Epithelial cell of esophagus (primary cell): ENCODE results near the gene CKB.

Source experiments
- DNase-seq: peaks from one replicate; pipeline ENCODE4 v3.0.0; 2010; ENCODE audit warnings: low read depth
- H3K4me3 ChIP-seq: 2 replicates; pipeline ENCODE4 v1.5.1; 2011; ENCODE audit warnings: mild to moderate bottlenecking, low read length, control low read depth
- CTCF ChIP-seq: IDR thresholded peaks from 2 replicates; pipeline ENCODE4 v1.5.1; 2011; ENCODE audit warnings: low read depth, mild to moderate bottlenecking, low read length, control low read depth, inconsistent platforms; ENCODE audit not compliant: insufficient read depth; ENCODE audit errors: missing control alignments

CKB gene

GRCh38 chr14:103544388-103545218, 22.0 kb upstream of the CKB start:
- H3K4me3 ChIP-seq: no peak overlapping the region
- DNase-seq: no peak
- no peak for TF ChIP-seq CTCF

- no peak for DNase-seq
- H3K4me3 ChIP-seq: no peak overlapping the region
- TF ChIP-seq CTCF: no peak
These were observed 21.2 kb upstream of the CKB start for GRCh38 chr14:103543721-103544387.

GRCh38 chr14:103543140-103543539, 20.5 kb upstream of the CKB start:
- no peak for DNase-seq
- H3K4me3 ChIP-seq: no peak overlapping the region
- TF ChIP-seq CTCF: no peak

GRCh38 chr14:103542605-103543088, 20.0 kb upstream of the CKB start:
- TF ChIP-seq CTCF: no peak
- DNase-seq: no peak
- H3K4me3 ChIP-seq: no peak overlapping the region

- TF ChIP-seq CTCF: no peak
- no peak overlapping the region for H3K4me3 ChIP-seq
- no peak for DNase-seq
These were observed 19.3 kb upstream of the CKB start for GRCh38 chr14:103541709-103542604.

- DNase-seq: peak; percentile 45
- no peak for TF ChIP-seq CTCF
- H3K4me3 ChIP-seq: no peak overlapping the region
These were observed 18.4 kb upstream of the CKB start for GRCh38 chr14:103540821-103541708.
